Endothelial cell of umbilical vein (primary cell): ENCODE results near the gene ARPC5L.

Source experiments
- CTCF ChIP-seq, 2 donors: IDR thresholded peaks; 1 replicate in 1 of 2; 2 replicates in 1 of 2; pipeline ENCODE4 v1.5.1; 2011; ENCODE audit warnings: low read length in 2 of 2, mild to moderate bottlenecking in 2 of 2, moderate library complexity in 2 of 2, control low read depth in 1 of 2, inconsistent platforms in 1 of 2, low read depth in 1 of 2; ENCODE audit not compliant: insufficient read depth in 1 of 2; ENCODE audit errors: extremely low read depth in 1 of 2
- EZH2 ChIP-seq: IDR thresholded peaks from 2 replicates; pipeline ENCODE4 v1.6.1; 2012; ENCODE audit warnings: borderline replicate concordance, low read depth, mild to moderate bottlenecking, moderate library complexity, low read length, inconsistent platforms; ENCODE audit not compliant: severe bottlenecking
- JUN ChIP-seq: IDR thresholded peaks from 2 replicates; pipeline ENCODE4 v1.6.1; 2011; ENCODE audit warnings: borderline replicate concordance, low read depth; ENCODE audit not compliant: insufficient read length, insufficient read depth
- MAX ChIP-seq: IDR thresholded peaks from 2 replicates; pipeline ENCODE4 v1.6.1; 2011; ENCODE audit not compliant: insufficient read depth, insufficient read length
- POLR2A ChIP-seq: IDR thresholded peaks from 2 replicates; pipeline ENCODE4 v1.6.1; 2012; ENCODE audit warnings: low read depth, mild to moderate bottlenecking, control low read depth, low read length

- TF ChIP-seq CTCF (IDR thresholded peaks at IDR 0.05; ENCODE audit: extremely low read depth in 1 of 2, insufficient read depth in 1 of 2, low read depth in 1 of 2, low read length in 2 of 2): no peak
- no peak for TF ChIP-seq POLR2A
- TF ChIP-seq EZH2: no peak
- no peak for TF ChIP-seq MAX
- no peak for TF ChIP-seq JUN
These were observed 19.3 kb downstream of the ARPC5L start for GRCh38 chr9:124881138-124881743.
